HepG2 (cell line): ENCODE measurements around the gene GRM8.

Source experiments
- CTCF ChIP-seq: sonication (generic); formaldehyde crosslinking; IDR thresholded peaks from 2 replicates; pipeline ENCODE4 v1.5.0; 2020; ENCODE audit warnings: mild to moderate bottlenecking, missing genetic modification reagents, moderate library complexity
- HDAC2 ChIP-seq: sonication (generic); formaldehyde crosslinking; IDR thresholded peaks from 2 replicates; pipeline ENCODE4 v1.4.0; 2020; ENCODE audit warnings: missing genetic modification reagents
- POLR2A ChIP-seq, 2 experiments: IDR thresholded peaks; 2 replicates each; pipeline ENCODE4 v1.6.1; 2011; ENCODE audit warnings: low read depth in 2 of 2, low read length in 2 of 2, mild to moderate bottlenecking in 1 of 2, moderate library complexity in 1 of 2; ENCODE audit not compliant: insufficient read depth in 1 of 2
- SRF ChIP-seq: IDR thresholded peaks from 2 replicates; pipeline ENCODE4 v1.6.1; 2011; ENCODE audit warnings: mild to moderate bottlenecking, low read depth, low read length, moderate library complexity
- TOE1 ChIP-seq: sonication (generic); formaldehyde crosslinking; IDR thresholded peaks from 2 replicates; pipeline ENCODE4 v1.4.0; 2020; ENCODE audit warnings: mild to moderate bottlenecking, missing genetic modification reagents
- ZNF232 ChIP-seq: sonication (generic); formaldehyde crosslinking; IDR thresholded peaks from 2 replicates; pipeline ENCODE4 v1.4.0; 2020; ENCODE audit warnings: missing genetic modification reagents, borderline replicate concordance
- ZSCAN30 ChIP-seq: sonication (generic); formaldehyde crosslinking; IDR thresholded peaks from 2 replicates; pipeline ENCODE4 v1.5.0; 2020; ENCODE audit warnings: mild to moderate bottlenecking, missing genetic modification reagents
- TF ChIP-seq, protein P1 (sequence below): IDR thresholded peaks from 2 replicates; pipeline ENCODE4 v1.6.1; 2012; ENCODE audit warnings: inconsistent platforms

GRCh38 chr7:127081539-127081938 lies 171.2 kb downstream of the GRM8 start:
- TF ChIP-seq CTCF (CRISPR knock-in tag): no peak
- TF ChIP-seq SRF: no peak
- TF ChIP-seq POLR2A (IDR thresholded peaks at IDR 0.05; ENCODE audit: insufficient read depth in 1 of 2, low read depth in 2 of 2, low read length in 2 of 2): no peak
- TF ChIP-seq ZSCAN30 (CRISPR knock-in tag): no peak
- TF ChIP-seq, protein P1, sequence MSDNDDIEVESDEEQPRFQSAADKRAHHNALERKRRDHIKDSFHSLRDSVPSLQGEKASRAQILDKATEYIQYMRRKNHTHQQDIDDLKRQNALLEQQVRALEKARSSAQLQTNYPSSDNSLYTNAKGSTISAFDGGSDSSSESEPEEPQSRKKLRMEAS: no peak
- TF ChIP-seq ZNF232 (CRISPR knock-in tag): no peak
- no peak for TF ChIP-seq TOE1 (CRISPR knock-in tag)
- no peak for TF ChIP-seq HDAC2
